ENCODE measurements around the gene TSKS. TPM values are rescaled to one million over a fixed set of nuclear protein-coding genes. Genes with fewer than 3 reads are reported as not detected.
A peak's percentile ranks its signal among the peaks of the same experiment; 100 is the strongest.

TSKS gene
- total RNA-seq, 1 donor from 2014 or later: 2.0 TPM

DNA sequence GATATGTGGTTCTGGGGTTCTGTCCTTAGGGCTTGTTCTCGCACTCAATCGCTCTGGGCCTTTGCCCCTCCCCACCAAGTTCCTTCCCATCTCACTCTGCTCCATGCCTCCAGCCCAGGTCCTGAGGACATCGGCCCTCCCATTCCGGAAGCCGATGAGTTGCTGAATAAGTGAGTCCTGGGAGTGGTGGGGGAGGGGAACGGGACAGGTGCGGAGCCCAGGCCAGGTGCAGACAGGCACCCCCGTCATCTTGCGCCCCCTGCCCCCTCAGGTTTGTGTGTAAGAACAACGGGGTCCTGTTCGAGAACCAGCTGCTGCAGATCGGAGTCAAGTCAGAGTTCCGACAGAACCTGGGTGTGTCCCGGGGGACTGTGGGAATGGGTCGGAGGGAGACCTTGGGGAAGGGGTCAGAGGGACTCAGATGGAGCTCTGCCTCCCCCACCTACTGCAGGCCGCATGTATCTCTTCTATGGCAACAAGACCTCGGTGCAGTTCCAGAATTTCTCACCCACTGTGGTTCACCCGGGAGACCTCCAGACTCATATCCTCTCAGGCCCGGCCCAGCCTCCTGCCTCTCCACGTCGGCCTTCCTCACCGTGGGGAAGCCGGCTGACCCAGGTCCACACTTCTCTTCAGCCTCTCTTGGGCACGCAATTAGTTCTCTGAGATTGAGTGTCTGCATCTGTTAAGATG, 39.9 kb upstream of the TSKS start:
- H3K9me3 Mint-ChIP-seq: no peaks in the 10 kb centered on the region
- DNase-seq (ENCODE audit: low spot score): no peak
- no peaks in the 10 kb centered on the region for H3K27me3 Mint-ChIP-seq (ENCODE audit: low read depth)
- H3K36me3 Mint-ChIP-seq (ENCODE audit: low read depth): peaks cover 45% of the 10 kb centered on the region
- intact Hi-C loops (cut with micrococcal nuclease): no loop called here
- H3K27ac Mint-ChIP-seq: no peak overlapping the region
- H3K4me1 Mint-ChIP-seq (ENCODE audit: low read depth): no peaks in the 10 kb centered on the region
- no peak overlapping the region for H3K4me3 Mint-ChIP-seq (ENCODE audit: low read depth)

- Mint-ChIP-seq H3K27me3 (ENCODE audit: low read depth) (no peaks in the 10 kb centered on the region), H3K9me3 (no peaks in the 10 kb centered on the region), H3K4me1 (ENCODE audit: low read depth) (no peaks in the 10 kb centered on the region), H3K4me3 (ENCODE audit: low read depth) (no peak overlapping the region), H3K27ac (no peak overlapping the region), H3K36me3 (ENCODE audit: low read depth) (peaks cover 49% of the 10 kb centered on the region)
- intact Hi-C loops (cut with micrococcal nuclease): no loop called here
- DNase-seq (ENCODE audit: low spot score): no peak
Measured at GRCh38 chr19:49801966-49802661, 39.0 kb upstream of the TSKS start.

DNA sequence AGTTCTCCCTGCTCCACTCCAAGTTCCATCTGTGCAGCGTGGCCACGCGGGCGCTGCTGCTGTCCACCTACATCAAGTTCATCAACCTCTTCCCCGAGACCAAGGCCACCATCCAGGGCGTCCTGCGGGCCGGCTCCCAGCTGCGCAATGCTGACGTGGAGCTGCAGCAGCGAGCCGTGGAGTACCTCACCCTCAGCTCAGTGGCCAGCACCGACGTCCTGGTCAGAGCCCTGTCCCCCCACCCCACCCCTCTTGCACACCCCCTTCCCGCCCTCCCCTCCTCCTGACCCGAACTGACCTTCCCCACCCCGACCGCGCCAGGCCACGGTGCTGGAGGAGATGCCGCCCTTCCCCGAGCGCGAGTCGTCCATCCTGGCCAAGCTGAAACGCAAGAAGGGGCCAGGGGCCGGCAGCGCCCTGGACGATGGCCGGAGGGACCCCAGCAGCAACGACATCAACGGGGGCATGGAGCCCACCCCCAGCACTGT, 38.3 kb upstream of the TSKS start:
- Mint-ChIP-seq H3K36me3 (ENCODE audit: low read depth) (peaks cover 52% of the 10 kb centered on the region), H3K4me3 (ENCODE audit: low read depth) (no peak overlapping the region), H3K27me3 (ENCODE audit: low read depth) (no peaks in the 10 kb centered on the region)

DNA sequence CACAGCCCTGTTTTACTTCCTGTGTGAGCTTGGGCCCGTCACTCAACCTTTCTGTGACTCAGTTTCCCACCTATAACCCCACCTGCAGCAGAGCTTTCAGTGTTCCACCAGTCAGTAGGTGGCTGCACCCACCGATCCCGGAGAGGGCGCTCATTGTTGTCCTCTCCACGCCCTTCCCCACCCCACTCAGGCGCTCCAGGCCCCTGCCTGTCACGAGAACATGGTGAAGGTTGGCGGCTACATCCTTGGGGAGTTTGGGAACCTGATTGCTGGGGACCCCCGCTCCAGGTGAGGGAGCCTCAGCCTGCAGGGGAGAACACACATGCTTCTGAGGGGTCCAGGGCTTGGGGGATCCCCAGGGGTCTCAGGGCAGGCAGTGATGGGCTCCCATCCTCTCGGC, 37.7 kb upstream of the TSKS start:
- Mint-ChIP-seq H3K27ac (no peak overlapping the region), H3K4me1 (ENCODE audit: low read depth) (no peaks in the 10 kb centered on the region), H3K9me3 (no peaks in the 10 kb centered on the region), H3K36me3 (ENCODE audit: low read depth) (peaks cover 51% of the 10 kb centered on the region), H3K4me3 (ENCODE audit: low read depth) (no peak overlapping the region), H3K27me3 (ENCODE audit: low read depth) (no peaks in the 10 kb centered on the region)
- no peak for DNase-seq (ENCODE audit: low spot score)
- intact Hi-C loops (cut with micrococcal nuclease): no loop called here

More for the DNA sequence above, 38.3 kb upstream of the TSKS start:
- Mint-ChIP-seq H3K9me3 (no peaks in the 10 kb centered on the region), H3K27ac (no peak overlapping the region), H3K4me1 (ENCODE audit: low read depth) (no peaks in the 10 kb centered on the region)
- no peak for DNase-seq (ENCODE audit: low spot score)
- intact Hi-C loops (cut with micrococcal nuclease): no loop called here

- no peak for DNase-seq (ENCODE audit: low spot score)
- Mint-ChIP-seq H3K27ac (no peak overlapping the region), H3K4me1 (ENCODE audit: low read depth) (no peaks in the 10 kb centered on the region), H3K4me3 (ENCODE audit: low read depth) (no peak overlapping the region), H3K27me3 (ENCODE audit: low read depth) (no peaks in the 10 kb centered on the region), H3K9me3 (no peaks in the 10 kb centered on the region), H3K36me3 (ENCODE audit: low read depth) (peaks cover 59% of the 10 kb centered on the region)
- intact Hi-C loops (cut with micrococcal nuclease): no loop called here
Measured at GRCh38 chr19:49799798-49800376, 36.8 kb upstream of the TSKS start.

GRCh38 chr19:49799271-49799797, 36.2 kb upstream of the TSKS start:
- DNase-seq (ENCODE audit: low spot score): no peak
- Mint-ChIP-seq H3K9me3 (no peaks in the 10 kb centered on the region), H3K4me1 (ENCODE audit: low read depth) (no peaks in the 10 kb centered on the region), H3K27me3 (ENCODE audit: low read depth) (no peaks in the 10 kb centered on the region), H3K4me3 (ENCODE audit: low read depth) (no peak overlapping the region), H3K27ac (no peak overlapping the region), H3K36me3 (ENCODE audit: low read depth) (peaks cover 61% of the 10 kb centered on the region)
- intact Hi-C loops (cut with micrococcal nuclease): no loop called here

- no peaks in the 10 kb centered on the region for H3K27me3 Mint-ChIP-seq (ENCODE audit: low read depth)
- H3K9me3 Mint-ChIP-seq: no peaks in the 10 kb centered on the region
- H3K36me3 Mint-ChIP-seq (ENCODE audit: low read depth): peaks cover 60% of the 10 kb centered on the region
Measured at GRCh38 chr19:49798574-49798973, 35.5 kb upstream of the TSKS start.

DNA sequence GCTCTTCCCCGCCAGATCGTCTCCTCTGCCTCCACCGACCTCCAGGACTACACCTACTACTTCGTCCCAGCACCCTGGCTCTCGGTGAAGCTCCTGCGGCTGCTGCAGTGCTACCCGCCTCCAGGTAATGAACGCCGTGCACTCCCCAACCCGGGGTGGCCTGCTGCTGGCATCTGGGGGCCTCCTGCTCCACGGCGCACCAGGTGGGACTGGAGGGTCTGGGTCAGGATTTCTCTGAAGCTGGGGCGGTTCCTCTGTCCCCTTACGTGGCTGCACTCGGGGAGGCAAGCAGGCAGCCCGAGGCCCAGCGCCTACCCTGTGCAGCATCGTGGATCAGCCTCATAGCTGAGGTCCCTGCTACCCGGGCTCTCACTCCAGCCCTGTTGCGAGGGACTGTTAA, 32.5 kb upstream of the TSKS start:
- DNase-seq (ENCODE audit: low spot score): no peak
- Mint-ChIP-seq H3K27ac (no peak overlapping the region), H3K9me3 (no peaks in the 10 kb centered on the region), H3K4me3 (ENCODE audit: low read depth) (no peak overlapping the region), H3K4me1 (ENCODE audit: low read depth) (peaks cover 4% of the 10 kb centered on the region), H3K36me3 (ENCODE audit: low read depth) (peaks cover 58% of the 10 kb centered on the region), H3K27me3 (ENCODE audit: low read depth) (no peaks in the 10 kb centered on the region)
- intact Hi-C loops (cut with micrococcal nuclease): no loop called here

More at GRCh38 chr19:49798574-49798973, 35.5 kb upstream of the TSKS start:
- peaks cover under 1% of the 10 kb centered on the region for H3K4me1 Mint-ChIP-seq (ENCODE audit: low read depth)
- intact Hi-C loops (cut with micrococcal nuclease): no loop called here
- H3K27ac Mint-ChIP-seq: no peak overlapping the region
- no peak overlapping the region for H3K4me3 Mint-ChIP-seq (ENCODE audit: low read depth)
- no peak for DNase-seq (ENCODE audit: low spot score)

DNA sequence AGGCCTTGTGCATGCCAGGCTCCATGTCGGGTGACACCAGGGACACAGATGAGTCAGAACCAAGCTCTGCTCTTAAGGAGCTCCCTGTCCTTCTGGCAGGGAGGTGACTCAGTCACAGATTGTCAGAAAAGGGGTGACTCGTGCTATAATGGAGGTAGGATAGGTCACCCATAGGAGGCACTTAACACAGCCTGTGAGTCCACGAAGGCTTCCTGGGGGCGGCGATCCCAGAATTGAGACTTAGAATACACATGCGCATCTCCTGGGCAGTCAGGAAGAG, 30.4 kb upstream of the TSKS start:
- H3K36me3 Mint-ChIP-seq (ENCODE audit: low read depth): peaks cover 53% of the 10 kb centered on the region
- H3K4me3 Mint-ChIP-seq (ENCODE audit: low read depth): no peak overlapping the region
- intact Hi-C loops (cut with micrococcal nuclease): no loop called here
- H3K4me1 Mint-ChIP-seq (ENCODE audit: low read depth): peaks cover 4% of the 10 kb centered on the region
- H3K27ac Mint-ChIP-seq: peak overlapping the region; percentile 91
- H3K27me3 Mint-ChIP-seq (ENCODE audit: low read depth): no peaks in the 10 kb centered on the region
- no peaks in the 10 kb centered on the region for H3K9me3 Mint-ChIP-seq
- no peak for DNase-seq (ENCODE audit: low spot score)

DNA sequence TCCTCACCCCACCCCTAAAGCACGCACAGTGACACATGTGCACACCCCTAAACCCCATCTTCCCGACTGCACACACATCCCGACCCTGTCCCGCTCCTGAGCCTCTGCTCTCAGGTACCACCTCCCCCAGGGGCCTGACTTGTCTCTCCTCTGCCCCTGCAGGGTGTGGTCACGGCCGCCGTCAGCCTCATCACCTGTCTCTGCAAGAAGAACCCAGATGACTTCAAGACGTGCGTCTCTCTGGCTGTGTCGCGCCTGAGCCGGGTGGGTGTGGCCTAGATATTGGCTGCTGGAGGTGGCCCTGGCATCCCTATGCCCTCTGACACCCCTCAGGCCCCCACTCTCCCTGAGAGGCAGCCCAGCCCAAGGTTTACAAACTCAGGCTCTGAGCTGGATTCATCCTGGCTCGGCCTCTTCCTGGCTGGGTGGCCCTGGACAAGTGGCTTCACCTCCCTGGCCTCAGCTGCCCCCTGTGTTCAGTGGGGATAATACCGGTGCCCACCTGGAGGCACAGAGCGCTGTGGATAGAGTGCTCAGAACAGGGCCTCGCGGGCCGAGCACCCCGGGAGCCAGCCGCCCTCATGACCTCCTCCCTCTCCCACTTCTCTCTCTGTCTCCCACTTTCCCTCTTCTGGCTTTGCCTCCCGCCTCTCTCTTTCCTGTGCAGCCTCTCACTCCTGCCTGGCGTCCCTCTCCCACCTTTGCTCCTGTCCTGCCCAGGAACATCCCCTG, 29.9 kb upstream of the TSKS start:
- Mint-ChIP-seq H3K36me3 (ENCODE audit: low read depth) (peaks cover 55% of the 10 kb centered on the region), H3K9me3 (no peaks in the 10 kb centered on the region), H3K4me3 (ENCODE audit: low read depth) (no peak overlapping the region), H3K27me3 (ENCODE audit: low read depth) (no peaks in the 10 kb centered on the region), H3K4me1 (ENCODE audit: low read depth) (peaks cover 4% of the 10 kb centered on the region), H3K27ac (peak overlapping the region; percentile 91)
- intact Hi-C loops (cut with micrococcal nuclease): no loop called here
- no peak for DNase-seq (ENCODE audit: low spot score)

- peaks cover 52% of the 10 kb centered on the region for H3K36me3 Mint-ChIP-seq (ENCODE audit: low read depth)
- no peak for DNase-seq (ENCODE audit: low spot score)
- no peak overlapping the region for H3K27ac Mint-ChIP-seq
- no peak overlapping the region for H3K4me3 Mint-ChIP-seq (ENCODE audit: low read depth)
- H3K4me1 Mint-ChIP-seq (ENCODE audit: low read depth): peaks cover 4% of the 10 kb centered on the region
- intact Hi-C loops (cut with micrococcal nuclease): no loop called here
- H3K27me3 Mint-ChIP-seq (ENCODE audit: low read depth): no peaks in the 10 kb centered on the region
- H3K9me3 Mint-ChIP-seq: no peaks in the 10 kb centered on the region
Measured at GRCh38 chr19:49791776-49792445, 28.8 kb upstream of the TSKS start.

- Mint-ChIP-seq H3K27ac (no peak overlapping the region), H3K36me3 (ENCODE audit: low read depth) (peaks cover 53% of the 10 kb centered on the region), H3K4me3 (ENCODE audit: low read depth) (no peak overlapping the region), H3K9me3 (no peaks in the 10 kb centered on the region), H3K27me3 (ENCODE audit: low read depth) (no peaks in the 10 kb centered on the region), H3K4me1 (ENCODE audit: low read depth) (peaks cover 4% of the 10 kb centered on the region)
- intact Hi-C loops (cut with micrococcal nuclease): no loop called here
- DNase-seq (ENCODE audit: low spot score): no peak
Measured at GRCh38 chr19:49790866-49791265, 27.8 kb upstream of the TSKS start.

Data from activated T-helper 2 cell treated with anti-CD3 and anti-CD28 coated beads, Interferon-gamma antibody, Interleukin-2, Interleukin-4, amounts not matched to agents 10 μg/mL and 5 μg/mL and 100 μg/mL, durations not matched to agents 14 hours and 24 hours and 36 hours (primary cell).